Endothelial cell of umbilical vein (primary cell): Measurements from ENCODE around the gene SCNN1B. TPM values are rescaled to one million over a fixed set of nuclear protein-coding genes. Genes with fewer than 3 reads are reported as not detected.

Experiments used
- BruUV-seq: library from RNA; stranded (reverse); fragments of 400-500 nt; replicated peaks from 2 replicates; lab custom pipeline; 2021; lab: Mats Ljungman, UMichigan
- CTCF ChIA-PET: fragments of 300-600, 350-600 bp; sonication (Branson Sonifier 250); formaldehyde crosslinking; loops from one replicate; lab custom pipeline; 2021; ENCODE audit warnings: antibody characterized with exemption, inconsistent platforms; lab: Charles Lee
- POLR2A ChIA-PET: fragments of 300-600, 350-600 bp; sonication (Branson Sonifier 250); formaldehyde crosslinking; loops from one replicate; lab custom pipeline; 2021; ENCODE audit warnings: antibody characterized with exemption, inconsistent platforms; lab: Charles Lee
- DNase-seq: peaks from one replicate; pipeline ENCODE4 v3.0.0-alpha.2; 2011; ENCODE audit warnings: low read depth, low spot score
- FAIRE-seq: peaks from 2 replicates; lab custom pipeline; 2011; peaks lifted over from hg19 to GRCh38; lab: Jason Lieb, UNC
- H2AFZ ChIP-seq: 2 replicates; pipeline ENCODE4 v1.6.0; 2012; ENCODE audit warnings: low read depth, low read length, control low read depth, inconsistent platforms
- H3K27ac ChIP-seq: 2 replicates; pipeline ENCODE4 v1.5.1; 2011; ENCODE audit warnings: low read depth, mild to moderate bottlenecking, control low read depth, low read length, moderate library complexity; ENCODE audit not compliant: insufficient read depth
- H3K27me3 ChIP-seq, 2 experiments: 2 replicates each; pipeline versions ENCODE4 v1.6.0 to v1.6.1; 2011; ENCODE audit warnings: low read length in 2 of 2, mixed read lengths in 1 of 2; ENCODE audit not compliant: control insufficient read depth in 2 of 2, insufficient read depth in 2 of 2
- H3K36me3 ChIP-seq, 2 experiments: 2 replicates in 1 of 2; 3 replicates in 1 of 2; pipeline ENCODE4 v1.5.1; 2011; ENCODE audit warnings: low read length in 2 of 2, mild to moderate bottlenecking in 1 of 2, moderate library complexity in 1 of 2; ENCODE audit not compliant: control insufficient read depth in 2 of 2, insufficient read depth in 2 of 2; ENCODE audit errors: extremely low read depth in 1 of 2
- H3K4me1 ChIP-seq: 3 replicates; pipeline ENCODE4 v1.5.1; 2011; ENCODE audit warnings: mild to moderate bottlenecking, low read length; ENCODE audit not compliant: control insufficient read depth, insufficient read depth; ENCODE audit errors: extremely low read depth
- H3K4me2 ChIP-seq: 2 replicates; pipeline ENCODE4 v1.6.1; 2011; ENCODE audit warnings: low read length, control low read depth, mixed read lengths; ENCODE audit not compliant: insufficient read depth
- H3K4me3 ChIP-seq, 3 experiments: fragments of 200-600 bp in 1 of 3; sonication (generic), shearing (Covaris generic) in 1 of 3; replicated peaks in 1 of 3; 2 replicates each; pipeline ENCODE4 v1.5.1; 2011 to 2016; ENCODE audit warnings: control low read depth in 3 of 3, low read length in 3 of 3, mild to moderate bottlenecking in 2 of 3, inconsistent platforms in 1 of 3, low read depth in 1 of 3, moderate library complexity in 1 of 3; ENCODE audit not compliant: insufficient read depth in 1 of 3
- H3K79me2 ChIP-seq: 2 replicates; pipeline ENCODE4 v1.6.0; 2012; ENCODE audit warnings: low read length, inconsistent platforms; ENCODE audit not compliant: control insufficient read depth, insufficient read depth
- H3K9ac ChIP-seq: replicated peaks from 2 replicates; pipeline ENCODE3; 2011; ENCODE audit warnings: low read length, control low read depth; ENCODE audit not compliant: insufficient read depth; ENCODE audit errors: extremely low read depth
- H3K9me1 ChIP-seq: replicated peaks from 3 replicates; pipeline ENCODE4 v1.6.0; 2011; ENCODE audit warnings: mild to moderate bottlenecking, low read length; ENCODE audit not compliant: control insufficient read depth, insufficient read depth; ENCODE audit errors: extremely low read depth
- H3K9me3 ChIP-seq: replicated peaks from 2 replicates; pipeline ENCODE4 v1.5.1; 2012; ENCODE audit warnings: low read length, inconsistent platforms; ENCODE audit not compliant: control insufficient read depth, insufficient read depth
- H4K20me1 ChIP-seq: replicated peaks from 2 replicates; pipeline ENCODE3; 2011; ENCODE audit warnings: mild to moderate bottlenecking, low read length; ENCODE audit not compliant: control insufficient read depth, insufficient read depth; ENCODE audit errors: extremely low read depth
- CTCF ChIP-seq, 2 donors: IDR thresholded peaks; 1 replicate in 1 of 2; 2 replicates in 1 of 2; pipeline ENCODE4 v1.5.1; 2011; ENCODE audit warnings: low read length in 2 of 2, mild to moderate bottlenecking in 2 of 2, moderate library complexity in 2 of 2, control low read depth in 1 of 2, inconsistent platforms in 1 of 2, low read depth in 1 of 2; ENCODE audit not compliant: insufficient read depth in 1 of 2; ENCODE audit errors: extremely low read depth in 1 of 2
- EZH2 ChIP-seq: IDR thresholded peaks from 2 replicates; pipeline ENCODE4 v1.6.1; 2012; ENCODE audit warnings: borderline replicate concordance, low read depth, mild to moderate bottlenecking, moderate library complexity, low read length, inconsistent platforms; ENCODE audit not compliant: severe bottlenecking
- FOS ChIP-seq: IDR thresholded peaks from 2 replicates; pipeline ENCODE4 v1.6.1; 2011; ENCODE audit warnings: mild to moderate bottlenecking, low read length, moderate library complexity, borderline replicate concordance; ENCODE audit not compliant: insufficient read depth
- GATA2 ChIP-seq: IDR thresholded peaks from 2 replicates; pipeline ENCODE4 v1.7.0; 2011; ENCODE audit warnings: low read depth, mild to moderate bottlenecking, moderate library complexity, mixed read lengths, low read length; ENCODE audit not compliant: insufficient read length, insufficient read depth
- JUN ChIP-seq: IDR thresholded peaks from 2 replicates; pipeline ENCODE4 v1.6.1; 2011; ENCODE audit warnings: borderline replicate concordance, low read depth; ENCODE audit not compliant: insufficient read length, insufficient read depth
- MAX ChIP-seq: IDR thresholded peaks from 2 replicates; pipeline ENCODE4 v1.6.1; 2011; ENCODE audit not compliant: insufficient read depth, insufficient read length
- MYC ChIP-seq: IDR thresholded peaks from one replicate; pipeline ENCODE4 v1.6.1; 2011; ENCODE audit warnings: mild to moderate bottlenecking, low read depth, low read length
- POLR2A ChIP-seq: IDR thresholded peaks from 2 replicates; pipeline ENCODE4 v1.6.1; 2012; ENCODE audit warnings: low read depth, mild to moderate bottlenecking, control low read depth, low read length
- POLR2AphosphoS5 ChIP-seq: IDR thresholded peaks from 2 replicates; pipeline ENCODE4 v1.6.1; 2012; ENCODE audit warnings: low read depth, mild to moderate bottlenecking, control low read depth, low read length, moderate library complexity; ENCODE audit not compliant: insufficient read depth
- dilution Hi-C: fragments of 300-500 bp; cut with MboI; formaldehyde crosslinking; loops from one replicate; pipeline ENCODE4 v1.15.0; 2019; ENCODE audit warnings: low sequenced_read_pairs; ENCODE audit not compliant: extremely low pct_ligation_motif_present
- intact Hi-C: fragments of 100-400 bp; cut with micrococcal nuclease; formaldehyde crosslinking; loops from one replicate; pipeline ENCODE4 v1.10.0; 2022
- polyA plus RNA-seq, 4 experiments: library from polyadenylated mRNA; depleted of rRNA in 3 of 4; stranded (reverse) in 3 of 4; unstranded in 1 of 4; fragments of >200 nt; gene quantifications; 2 replicates each; pipeline versions ENCODE4 v1.2.1 to v1.2.3, GENCODE V29; 2011 to 2012; ENCODE audit warnings: missing spikeins in 1 of 4
- total RNA-seq: library from RNA; stranded (reverse); gene quantifications from 2 replicates; pipeline ENCODE4 v1.2.3, GENCODE V29; 2021

The SCNN1B gene
- total and polyA plus RNA-seq, 2 donors (not counting 3 experiments of a cell fraction or from before 2014, with no cell fraction given): not detected

- Histone ChIP-seq H3K79me2 (no peaks in the 10 kb centered on the region), H4K20me1 (no peaks in the 10 kb centered on the region), H2AFZ (no peak overlapping the region), H3K4me1 (no peaks in the 10 kb centered on the region), H3K36me3 (no peaks in the 10 kb centered on the region), H3K4me3 (no peak overlapping the region), H3K9me1 (no peaks in the 10 kb centered on the region), H3K27ac (no peak overlapping the region), H3K9ac (no peak overlapping the region), H3K9me3 (no peaks in the 10 kb centered on the region), H3K27me3 (no peaks in the 10 kb centered on the region), H3K4me2 (no peak overlapping the region)
- ChIA-PET POLR2A (no interaction called here), CTCF (interaction anchor here (1.3 kb wide), 1 partner anchor 58 kb away, joined by 3 read pairs; no protein-coding TSS in a partner anchor)
- DNase-seq: no peak
- BruUV-seq: no TSS peak
- FAIRE-seq: no peak
- intact Hi-C loops (no loop called here), dilution Hi-C loops (no loop called here)
- no peak for TF ChIP-seq POLR2A
- TF ChIP-seq JUN: no peak
- no peak for TF ChIP-seq EZH2
- TF ChIP-seq POLR2AphosphoS5: no peak
- no peak for TF ChIP-seq FOS
- no peak for TF ChIP-seq MAX
Measured at GRCh38 chr16:23377071-23377931, 75.2 kb downstream of the SCNN1B start.

GRCh38 chr16:23378256-23378655 lies 76.2 kb downstream of the SCNN1B start:
- ChIA-PET CTCF (interaction anchor here (1.3 kb wide), 1 partner anchor 57 kb away, joined by 3 read pairs; no protein-coding TSS in a partner anchor), POLR2A (no interaction called here)
- no peaks in the 10 kb centered on the region for H3K4me1 ChIP-seq
- DNase-seq: no peak
- FAIRE-seq: no peak
- H3K4me2 ChIP-seq: no peak overlapping the region
- H3K9me3 ChIP-seq: no peaks in the 10 kb centered on the region
- no TSS peak for BruUV-seq
- no peaks in the 10 kb centered on the region for H3K9me1 ChIP-seq
- H4K20me1 ChIP-seq: no peaks in the 10 kb centered on the region
- H3K79me2 ChIP-seq: no peaks in the 10 kb centered on the region
- no peak overlapping the region for H3K4me3 ChIP-seq
- H2AFZ ChIP-seq: no peak overlapping the region
- dilution Hi-C loops: no loop called here
- TF ChIP-seq EZH2 (no peak), CTCF (IDR thresholded peaks at IDR 0.05; ENCODE audit: extremely low read depth in 1 of 2, insufficient read depth in 1 of 2, low read depth in 1 of 2, low read length in 2 of 2) (no peak), JUN (no peak), MAX (no peak), POLR2A (no peak), FOS (no peak), POLR2AphosphoS5 (no peak), MYC (no peak), GATA2 (no peak)
- H3K9ac ChIP-seq: no peak overlapping the region
- no peak overlapping the region for H3K27ac ChIP-seq
- intact Hi-C loops: no loop called here
- no peaks in the 10 kb centered on the region for H3K36me3 ChIP-seq
- no peaks in the 10 kb centered on the region for H3K27me3 ChIP-seq
